Right ventricle myocardium inferior (tissue), 1 donor: ENCODE measurements around the gene ADAM17. TPM values are rescaled to one million over a fixed set of nuclear protein-coding genes. Genes with fewer than 3 reads are reported as not detected.
"Not testable (repeated sequence)": the region's sequence is repeated elsewhere in the genome, so short reads cannot be mapped to it uniquely, and the experiment has no call there.

ENCODE experiments used
- ATAC-seq: fragments of 200-7000 bp; cut with Tn5 transposase; one replicate; pipeline ENCODE4 v1.9.1; 2020; ENCODE audit warnings: mild to moderate bottlenecking, moderate library complexity
- DNase-seq: peaks from one replicate; pipeline ENCODE4 v3.0.0; 2021; ENCODE audit errors: missing footprints
- intact Hi-C: fragments of 100-400 bp; cut with DNase I; formaldehyde crosslinking; loops from one replicate; pipeline ENCODE4 v1.11.0; 2022
- total RNA-seq: library from RNA; stranded (reverse); fragmentation: NEBNext Ultra II Directional; extraction: Animal tissue kit (Norgen Biotek cat#: 25700); gene quantifications from one replicate; pipeline ENCODE4 v1.2.1, GENCODE V29; 2021
- donor health status: DM: no; HTN: yes; CAD: no; lungs with severe emphysema.

ADAM17 gene
- total RNA-seq, 1 donor from 2014 or later = 13.5 TPM

GRCh38 chr2:9535177-9535576, 20.5 kb downstream of the ADAM17 start:
- intact Hi-C loops = no loop called here
- no peak for DNase-seq
- ATAC-seq = no peak

- intact Hi-C loops = no loop called here
- no peak for ATAC-seq
Measured at GRCh38 chr2:9533663-9534062, 22.0 kb downstream of the ADAM17 start.

GRCh38 chr2:9532421-9532820, 23.2 kb downstream of the ADAM17 start:
- DNase-seq = no peak
- intact Hi-C loops = no loop called here
- no peak for ATAC-seq

More at GRCh38 chr2:9533663-9534062, 22.0 kb downstream of the ADAM17 start:
- no peak for DNase-seq

- DNase-seq (no peak), ATAC-seq (no peak)
- intact Hi-C loops = no loop called here
Measured at GRCh38 chr2:9527995-9528787, 27.4 kb downstream of the ADAM17 start.

GRCh38 chr2:9525266-9525665, 30.4 kb downstream of the ADAM17 start:
- DNase-seq = no peak
- no peak for ATAC-seq
- intact Hi-C loops = no loop called here

- intact Hi-C loops = no loop called here
- ATAC-seq (no peak), DNase-seq (no peak)
Measured at GRCh38 chr2:9524291-9524690, 31.3 kb downstream of the ADAM17 start.

GRCh38 chr2:9519250-9519649, 36.4 kb downstream of the ADAM17 start:
- DNase-seq = no peak
- intact Hi-C loops = no loop called here
- ATAC-seq = no peak

GRCh38 chr2:9518780-9519179, 36.9 kb downstream of the ADAM17 start:
- intact Hi-C loops = no loop called here
- no peak for DNase-seq
- no peak for ATAC-seq

- DNase-seq (no peak), ATAC-seq (no peak)
- intact Hi-C loops = no loop called here
Measured at GRCh38 chr2:9518163-9518562, 37.5 kb downstream of the ADAM17 start.

- DNase-seq (no peak), ATAC-seq (no peak)
Measured at GRCh38 chr2:9517118-9517782, 38.4 kb downstream of the ADAM17 start.

GRCh38 chr2:9513946-9514345, 41.7 kb downstream of the ADAM17 start:
- intact Hi-C loops, ATAC-seq: not testable (repeated sequence)

More at GRCh38 chr2:9517118-9517782, 38.4 kb downstream of the ADAM17 start:
- intact Hi-C loops = no loop called here

GRCh38 chr2:9508931-9509330, 46.7 kb downstream of the ADAM17 start:
- DNase-seq = no peak
- no peak for ATAC-seq
- intact Hi-C loops = no loop called here

More at GRCh38 chr2:9513946-9514345, 41.7 kb downstream of the ADAM17 start:
- not testable (repeated sequence) for DNase-seq

GRCh38 chr2:9498210-9498609, 57.4 kb downstream of the ADAM17 start:
- ATAC-seq (no peak), DNase-seq (no peak)
- intact Hi-C loops = no loop called here

- intact Hi-C loops = no loop called here
Measured at GRCh38 chr2:9497017-9497416, 58.6 kb downstream of the ADAM17 start.

GRCh38 chr2:9494081-9494480, 61.5 kb downstream of the ADAM17 start:
- ATAC-seq = no peak
- intact Hi-C loops = no loop called here
- DNase-seq = no peak

More at GRCh38 chr2:9497017-9497416, 58.6 kb downstream of the ADAM17 start:
- DNase-seq (no peak), ATAC-seq (no peak)

- DNase-seq = no peak
- ATAC-seq = no peak
- intact Hi-C loops = no loop called here
Measured at GRCh38 chr2:9493478-9493877, 62.2 kb downstream of the ADAM17 start.

GRCh38 chr2:9492927-9493326, 62.7 kb downstream of the ADAM17 start:
- DNase-seq (no peak), ATAC-seq (peak; percentile 33)
- intact Hi-C loops = no loop called here

- no peak for ATAC-seq
- intact Hi-C loops = no loop called here
- DNase-seq = no peak
Measured at GRCh38 chr2:9490789-9491188, 64.8 kb downstream of the ADAM17 start.

GRCh38 chr2:9488583-9489547, 66.8 kb downstream of the ADAM17 start:
- DNase-seq (no peak), ATAC-seq (no peak)
- intact Hi-C loops = no loop called here
